GM18519 (cell line): ENCODE measurements around the gene HOXC4.
A peak's percentile ranks its signal among the peaks of the same experiment; 100 is the strongest.

ENCODE experiments used
- ATAC-seq: cut with Tn5 transposase; IDR thresholded peaks from one replicate; pipeline ENCODE4 v1.9.1; 2021; ENCODE audit warnings: mild to moderate bottlenecking, moderate library complexity; ENCODE audit not compliant: unreplicated experiment, low FRiP score

HOXC4 gene

GRCh38 chr12:54015018-54015931 is 38.4 kb upstream of the HOXC4 start:
- ATAC-seq = no peak

- ATAC-seq = no peak
These were observed 37.6 kb upstream of the HOXC4 start for GRCh38 chr12:54016051-54016450.

- ATAC-seq = no peak
These were observed 37.1 kb upstream of the HOXC4 start for GRCh38 chr12:54016478-54016964.

GRCh38 chr12:54017027-54017788 is 36.4 kb upstream of the HOXC4 start:
- peak; percentile 25 for ATAC-seq

- peak; percentile 60 for ATAC-seq
These were observed 35.7 kb upstream of the HOXC4 start for GRCh38 chr12:54017878-54018467.

- ATAC-seq = peak; percentile 6
These were observed 35.1 kb upstream of the HOXC4 start for GRCh38 chr12:54018468-54018984.

- ATAC-seq = no peak
These were observed 34.4 kb upstream of the HOXC4 start for GRCh38 chr12:54019091-54019811.

- ATAC-seq = no peak
These were observed 33.6 kb upstream of the HOXC4 start for GRCh38 chr12:54019924-54020590.

- ATAC-seq = no peak
These were observed 32.8 kb upstream of the HOXC4 start for GRCh38 chr12:54020591-54021405.

- ATAC-seq = no peak
These were observed 32.1 kb upstream of the HOXC4 start for GRCh38 chr12:54021432-54022013.

GRCh38 chr12:54022960-54023884 is 30.4 kb upstream of the HOXC4 start:
- ATAC-seq = no peak

- ATAC-seq = no peak
These were observed 29.5 kb upstream of the HOXC4 start for GRCh38 chr12:54024127-54024526.

- no peak for ATAC-seq
These were observed 28.9 kb upstream of the HOXC4 start for GRCh38 chr12:54024581-54025305.

- ATAC-seq = no peak
These were observed 27.9 kb upstream of the HOXC4 start for GRCh38 chr12:54025499-54026405.

GRCh38 chr12:54026640-54027441 is 26.8 kb upstream of the HOXC4 start:
- ATAC-seq = no peak
